Measurements from ENCODE around the gene UBE2D4. TPM values are rescaled to one million over a fixed set of nuclear protein-coding genes. Genes with fewer than 3 reads are reported as not detected.

Gene UBE2D4
- total and polyA plus RNA-seq, 9 of the 15 experiments (the other 6 are each of a cell fraction or from before 2014, with no cell fraction given): 3.3 to 16.2 (median 7.5) TPM

- ChIA-PET CTCF (ENCODE audit: low intra/inter-chr PET ratio) (no interaction called here), POLR2A (interaction anchor here (0.8 to 1.6 kb wide), 4 partner anchors 9 to 19 kb away, joined by 3 to 5 read pairs (median 4); no protein-coding TSS in a partner anchor)
- FAIRE-seq (peak; percentile 44), DNase-seq (ENCODE audit: extremely low read depth in 1 of 4, low spot score in 3 of 4) (peak in 3 of 4 experiments; percentile 21 to 43 (median 36)), ATAC-seq (no peak)
- in situ Hi-C loops (cut with MboI): no loop called here
- H3K79me2 ChIP-seq (ENCODE audit: control insufficient read depth, insufficient read depth, low read length): peaks cover 13% of the 10 kb centered on the region
- no peaks in the 10 kb centered on the region for H4K20me1 ChIP-seq (replicated peaks; ENCODE audit: control insufficient read depth, insufficient read depth, low read length)
- H3K27me3 ChIP-seq (ENCODE audit: control insufficient read depth in 2 of 2, insufficient read depth in 2 of 2, low read length in 2 of 2): no peaks in the 10 kb centered on the region
- peaks cover 15 to 17% of the 10 kb centered on the region in 2 experiments; a peak in 4 of 5 replicates for H3K4me1 ChIP-seq (replicated peaks in 1 of 2; ENCODE audit: control insufficient read depth in 2 of 2, insufficient read depth in 2 of 2, low read length in 2 of 2)
- peak overlapping the region in 1 of 2 experiments; percentile 75; a peak in 2 of 4 replicates for H3K9ac ChIP-seq (ENCODE audit: insufficient read depth in 1 of 2, low read depth in 2 of 2, low read length in 2 of 2)
- no peak overlapping the region; the same call in 1 of the 2 replicates for H2AFZ ChIP-seq (ENCODE audit: low read depth, low read length)
- no TSS peak for BruUV-seq (replicated peaks)
- H3K27ac ChIP-seq (ENCODE audit: extremely low read depth, low read depth, low read length): no peak overlapping the region
- 47% methylated on average over 5 of the region's 5 CpGs for WGBS (ENCODE audit: insufficient coverage, low coverage, missing lambda C conversion rate)
- no peak overlapping the region for H3K4me2 ChIP-seq (ENCODE audit: insufficient read depth, low read length)
- no peaks in the 10 kb centered on the region; the same call in 1 of the 2 replicates for H3K9me3 ChIP-seq (replicated peaks; ENCODE audit: control insufficient read depth, insufficient read depth, low read depth, low read length)
- H3K9me1 ChIP-seq (ENCODE audit: control insufficient read depth, insufficient read depth, low read length): no peaks in the 10 kb centered on the region
- no peaks in the 10 kb centered on the region for H3K36me3 ChIP-seq (ENCODE audit: control insufficient read depth, insufficient read depth, low read length)
- no peak for TF ChIP-seq ZNF764 (CRISPR knock-in tag; IDR thresholded peaks at IDR 0.05; ENCODE audit: low read depth)
- peak; percentile 43; the same call in 1 of the 2 replicates for TF ChIP-seq PKNOX1 (IDR thresholded peaks at IDR 0.05)
- peak; percentile 63 for TF ChIP-seq HMBOX1 (IDR thresholded peaks at IDR 0.05)
- intact Hi-C loops (cut with micrococcal nuclease): no loop called here
- no peak overlapping the region for H3K4me3 ChIP-seq
Measured at GRCh38 chr7:43929529-43930457, 3.6 kb downstream of the UBE2D4 start.
